Stimulated activated CD8-positive, alpha-beta memory T cell treated with anti-CD3 and anti-CD28 coated beads, Interleukin-2, amount 100 ng/mL, for 1 hour (primary cell): ENCODE data around the gene ARL3.
"Not testable (repeated sequence)": the region's sequence is repeated elsewhere in the genome, so short reads cannot be mapped to it uniquely, and the experiment has no call there.

Experiments
- DNase-seq, 2 donors: peaks; one replicate each; pipeline ENCODE4 v3.0.0-alpha.2; 2020; ENCODE audit warnings: low read depth in 2 of 2

ARL3 gene

GRCh38 chr10:102704915-102705314 is 9.3 kb downstream of the ARL3 start:
- DNase-seq, result no peak

- no peak for DNase-seq
These were observed 11.5 kb downstream of the ARL3 start for GRCh38 chr10:102702742-102703141.

- no peak for DNase-seq
These were observed 12.4 kb downstream of the ARL3 start for GRCh38 chr10:102701796-102702195.

- DNase-seq, result no peak
These were observed 12.9 kb downstream of the ARL3 start for GRCh38 chr10:102701272-102701671.

GRCh38 chr10:102698894-102699293 is 15.3 kb downstream of the ARL3 start:
- DNase-seq, result no peak

- no peak for DNase-seq
These were observed 17.5 kb downstream of the ARL3 start for GRCh38 chr10:102696736-102697135.

GRCh38 chr10:102695401-102695800 is 18.8 kb downstream of the ARL3 start:
- not testable (repeated sequence) for DNase-seq

GRCh38 chr10:102691285-102692066 is 22.7 kb downstream of the ARL3 start:
- no peak for DNase-seq

- DNase-seq, result no peak
These were observed 30.5 kb downstream of the ARL3 start for GRCh38 chr10:102683736-102684135.

GRCh38 chr10:102682981-102683380 is 31.2 kb downstream of the ARL3 start:
- no peak for DNase-seq

- DNase-seq, result no peak
These were observed 31.8 kb downstream of the ARL3 start for GRCh38 chr10:102682416-102682815.

- no peak for DNase-seq
These were observed 32.5 kb downstream of the ARL3 start for GRCh38 chr10:102681696-102682095.

- DNase-seq, result no peak
These were observed 34.6 kb downstream of the ARL3 start for GRCh38 chr10:102679596-102679995.

GRCh38 chr10:102678842-102679289 is 35.3 kb downstream of the ARL3 start:
- no peak for DNase-seq

- DNase-seq, result no peak
These were observed 36.2 kb downstream of the ARL3 start for GRCh38 chr10:102678068-102678400.

- DNase-seq, result no peak
These were observed 36.7 kb downstream of the ARL3 start for GRCh38 chr10:102677331-102678067.

- no peak for DNase-seq
These were observed 37.5 kb downstream of the ARL3 start for GRCh38 chr10:102676534-102677315.

- DNase-seq, result no peak
These were observed 38.3 kb downstream of the ARL3 start for GRCh38 chr10:102675666-102676533.

- no peak for DNase-seq
These were observed 39.1 kb downstream of the ARL3 start for GRCh38 chr10:102675011-102675665.

GRCh38 chr10:102674566-102674965 is 39.6 kb downstream of the ARL3 start:
- DNase-seq, result no peak
